WTC11 (cell line): Measurements from ENCODE around the gene TTC38. TPM values are rescaled to one million over a fixed set of nuclear protein-coding genes. Genes with fewer than 3 reads are reported as not detected.

Experiments used
- ATAC-seq: fragments of 200-7000 bp; cut with Tn5 transposase; 2 replicates; pipeline ENCODE4 v1.10.0; 2021; ENCODE audit warnings: mild to moderate bottlenecking, moderate library complexity
- CTCF ChIA-PET: fragments of 300-600 bp; sonication (Branson Sonifier 250); formaldehyde crosslinking; loops from one replicate; lab custom pipeline; 2021; ENCODE audit warnings: antibody characterized with exemption; lab: Charles Lee
- POLR2A ChIA-PET: fragments of 350-600 bp; sonication (Branson Sonifier 250); formaldehyde crosslinking; loops from one replicate; lab custom pipeline; 2021; ENCODE audit warnings: antibody characterized with exemption; lab: Charles Lee
- DNase-seq: peaks from one replicate; pipeline ENCODE4 v3.0.0; 2021; ENCODE audit warnings: low spot score
- H3K27ac Mint-ChIP-seq: 2 replicates; pipeline ENCODE4 v1.8.0; 2021; ENCODE audit warnings: mixed read lengths
- H3K27me3 Mint-ChIP-seq: 2 replicates; pipeline ENCODE4 v1.8.0; 2021; ENCODE audit warnings: low read depth, mild to moderate bottlenecking, moderate library complexity, mixed read lengths
- H3K36me3 Mint-ChIP-seq: 2 replicates; pipeline ENCODE4 v1.8.0; 2021; ENCODE audit warnings: mixed read lengths
- H3K4me1 Mint-ChIP-seq: 2 replicates; pipeline ENCODE4 v1.8.0; 2022; ENCODE audit warnings: mixed read lengths
- H3K4me3 Mint-ChIP-seq: 2 replicates; pipeline ENCODE4 v1.8.0; 2021; ENCODE audit warnings: mild to moderate bottlenecking, moderate library complexity, mixed read lengths
- H3K9me3 Mint-ChIP-seq: 2 replicates; pipeline ENCODE4 v1.8.0; 2021; ENCODE audit warnings: mixed read lengths
- AFF4 ChIP-seq: sonication (generic); formaldehyde crosslinking; IDR thresholded peaks from 2 replicates; pipeline ENCODE4 v1.8.1; 2023; ENCODE audit warnings: mild to moderate bottlenecking, missing genetic modification reagents, borderline replicate concordance
- CREM ChIP-seq: sonication (generic); formaldehyde crosslinking; IDR thresholded peaks from 2 replicates; pipeline ENCODE4 v1.8.1; 2022; ENCODE audit warnings: mild to moderate bottlenecking, missing genetic modification reagents, moderate library complexity
- CTCF ChIP-seq: fragments of 200-600 bp; IDR thresholded peaks from 2 replicates; pipeline ENCODE4 v1.8.0; 2022; ENCODE audit warnings: antibody characterized with exemption
- ETV6 ChIP-seq: sonication (generic); formaldehyde crosslinking; IDR thresholded peaks from 2 replicates; pipeline ENCODE4 v1.8.1; 2022; ENCODE audit warnings: mild to moderate bottlenecking, missing genetic modification reagents
- GABPB1 ChIP-seq: sonication (generic); formaldehyde crosslinking; IDR thresholded peaks from 2 replicates; pipeline ENCODE4 v1.8.1; 2023; ENCODE audit warnings: mild to moderate bottlenecking, missing genetic modification reagents
- HMGA2 ChIP-seq: fragments of 250-450 bp; sonication (Bioruptor Pico); IDR thresholded peaks from 2 replicates; pipeline ENCODE4 v1.4.0; 2021; ENCODE audit warnings: mild to moderate bottlenecking, moderate library complexity
- KAT7 ChIP-seq: sonication (generic); formaldehyde crosslinking; IDR thresholded peaks from 2 replicates; pipeline ENCODE4 v1.8.1; 2023; ENCODE audit warnings: missing genetic modification reagents, mild to moderate bottlenecking, borderline replicate concordance
- NFATC4 ChIP-seq: fragments of 250-450 bp; sonication (Bioruptor Pico); IDR thresholded peaks from 2 replicates; pipeline ENCODE4 v1.9.0; 2021; ENCODE audit warnings: mild to moderate bottlenecking
- NR3C1 ChIP-seq: sonication (generic); formaldehyde crosslinking; conservative IDR thresholded peaks from 2 replicates; pipeline ENCODE4 v1.8.1; 2023; ENCODE audit warnings: low read depth, mild to moderate bottlenecking, missing genetic modification reagents
- USF1 ChIP-seq: sonication (generic); formaldehyde crosslinking; IDR thresholded peaks from 2 replicates; pipeline ENCODE4 v1.8.0; 2022; ENCODE audit warnings: mild to moderate bottlenecking, missing genetic modification reagents
- ZBTB43 ChIP-seq: sonication (generic); formaldehyde crosslinking; IDR thresholded peaks from 2 replicates; pipeline ENCODE4 v1.8.1; 2023; ENCODE audit warnings: mild to moderate bottlenecking, missing genetic modification reagents
- ZNF121 ChIP-seq: sonication (generic); formaldehyde crosslinking; IDR thresholded peaks from 2 replicates; pipeline ENCODE4 v1.8.0; 2023; ENCODE audit warnings: missing genetic modification reagents
- total RNA-seq: library from RNA; stranded (reverse); gene quantifications from 3 replicates; pipeline ENCODE4 v1.2.3, GENCODE V29; 2021
- TF ChIP-seq, protein P1 (sequence below): fragments of 250-450 bp; sonication (Bioruptor Pico); IDR thresholded peaks from 2 replicates; pipeline ENCODE4 v1.9.0; 2021; ENCODE audit warnings: moderate library complexity, mild to moderate bottlenecking, inconsistent platforms, borderline replicate concordance
- TF ChIP-seq, protein P2 (sequence below): fragments of 250-450 bp; sonication (Bioruptor Pico); IDR thresholded peaks from 2 replicates; pipeline ENCODE4 v1.9.0; 2021; ENCODE audit warnings: mild to moderate bottlenecking
- TF ChIP-seq, protein P3 (sequence below): sonication (generic); formaldehyde crosslinking; IDR thresholded peaks from 2 replicates; pipeline ENCODE4 v1.8.1; 2022; ENCODE audit warnings: low read depth, mild to moderate bottlenecking, moderate library complexity, missing genetic modification reagents, borderline replicate concordance
- TF ChIP-seq, protein P4 (sequence below): sonication (generic); formaldehyde crosslinking; IDR thresholded peaks from 2 replicates; pipeline ENCODE4 v1.8.0; 2022; ENCODE audit warnings: mild to moderate bottlenecking, missing genetic modification reagents

TTC38 gene
- total RNA-seq, 1 experiment from 2014 or later = 20.7 TPM

- DNase-seq (no peak), ATAC-seq (no peak)
- CTCF ChIA-PET = interaction anchor here (1.4 kb wide), 1 partner anchor 311 kb away, joined by 3 read pairs; no protein-coding TSS in a partner anchor
- Mint-ChIP-seq H3K4me1 (no peaks in the 10 kb centered on the region), H3K27me3 (no peaks in the 10 kb centered on the region), H3K9me3 (no peaks in the 10 kb centered on the region), H3K36me3 (peaks cover 42% of the 10 kb centered on the region), H3K4me3 (no peak overlapping the region), H3K27ac (no peak overlapping the region)
- TF ChIP-seq NFATC4 (CRISPR knock-in tag) (no peak), ZBTB43 (no peak), ZNF121 (CRISPR knock-in tag) (no peak)
- POLR2A ChIA-PET = interaction anchor here (1.1 kb wide), 1 partner anchor 18 kb away, joined by 3 read pairs; the partner anchor contains the start of gene TRMU
Measured at GRCh38 chr22:46317646-46318045, 49.8 kb downstream of the TTC38 start.

GRCh38 chr22:46318576-46318975 is 50.8 kb downstream of the TTC38 start:
- Mint-ChIP-seq H3K27me3 (no peaks in the 10 kb centered on the region), H3K4me3 (no peak overlapping the region), H3K27ac (no peak overlapping the region), H3K4me1 (no peaks in the 10 kb centered on the region), H3K36me3 (peaks cover 49% of the 10 kb centered on the region), H3K9me3 (no peaks in the 10 kb centered on the region)
- ChIA-PET POLR2A (no interaction called here), CTCF (interaction anchor here (1.4 kb wide), 1 partner anchor 312 kb away, joined by 3 read pairs; no protein-coding TSS in a partner anchor)
- TF ChIP-seq ETV6 (CRISPR knock-in tag) (no peak), HMGA2 (CRISPR knock-in tag) (no peak), USF1 (CRISPR knock-in tag) (no peak), ZBTB43 (no peak), NR3C1 (CRISPR knock-in tag) (no peak)
- TF ChIP-seq, protein P1, sequence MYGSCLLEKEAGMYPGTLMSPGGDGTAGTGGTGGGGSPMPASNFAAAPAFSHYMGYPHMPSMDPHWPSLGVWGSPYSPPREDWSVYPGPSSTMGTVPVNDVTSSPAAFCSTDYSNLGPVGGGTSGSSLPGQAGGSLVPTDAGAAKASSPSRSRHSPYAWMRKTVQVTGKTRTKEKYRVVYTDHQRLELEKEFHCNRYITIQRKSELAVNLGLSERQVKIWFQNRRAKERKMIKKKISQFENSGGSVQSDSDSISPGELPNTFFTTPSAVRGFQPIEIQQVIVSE = no peak
- ATAC-seq = no peak
- no peak for DNase-seq

DNA sequence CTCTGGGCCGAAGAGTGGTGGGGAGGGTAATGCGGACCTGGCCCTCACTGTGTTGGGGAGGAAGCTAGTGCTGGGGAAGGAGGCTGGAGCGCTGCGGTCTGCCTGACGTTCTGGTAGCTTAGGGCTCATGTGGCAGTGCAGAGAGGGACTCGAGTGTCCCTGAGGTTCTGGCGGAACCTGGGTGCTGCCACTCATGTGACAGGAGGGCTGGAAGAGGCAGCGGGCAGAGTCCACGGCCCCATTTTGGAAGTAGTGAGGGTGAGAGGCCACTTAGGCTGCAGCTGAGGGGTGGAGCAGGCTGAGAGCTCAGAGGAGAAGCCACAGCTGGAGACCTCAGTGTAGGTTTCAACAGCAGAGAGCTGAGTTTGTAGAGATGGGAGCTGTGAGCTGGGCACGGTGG is 51.5 kb downstream of the TTC38 start:
- H3K27me3 Mint-ChIP-seq = no peaks in the 10 kb centered on the region
- ATAC-seq = no peak
- H3K36me3 Mint-ChIP-seq = peaks cover 54% of the 10 kb centered on the region
- no peak for DNase-seq
- CTCF ChIA-PET = no interaction called here
- no peaks in the 10 kb centered on the region for H3K4me1 Mint-ChIP-seq
- H3K9me3 Mint-ChIP-seq = no peaks in the 10 kb centered on the region
- H3K4me3 Mint-ChIP-seq = no peak overlapping the region
- POLR2A ChIA-PET = no interaction called here
- H3K27ac Mint-ChIP-seq = no peak overlapping the region
- no peak for TF ChIP-seq CREM (CRISPR knock-in tag)
- TF ChIP-seq, protein P2, sequence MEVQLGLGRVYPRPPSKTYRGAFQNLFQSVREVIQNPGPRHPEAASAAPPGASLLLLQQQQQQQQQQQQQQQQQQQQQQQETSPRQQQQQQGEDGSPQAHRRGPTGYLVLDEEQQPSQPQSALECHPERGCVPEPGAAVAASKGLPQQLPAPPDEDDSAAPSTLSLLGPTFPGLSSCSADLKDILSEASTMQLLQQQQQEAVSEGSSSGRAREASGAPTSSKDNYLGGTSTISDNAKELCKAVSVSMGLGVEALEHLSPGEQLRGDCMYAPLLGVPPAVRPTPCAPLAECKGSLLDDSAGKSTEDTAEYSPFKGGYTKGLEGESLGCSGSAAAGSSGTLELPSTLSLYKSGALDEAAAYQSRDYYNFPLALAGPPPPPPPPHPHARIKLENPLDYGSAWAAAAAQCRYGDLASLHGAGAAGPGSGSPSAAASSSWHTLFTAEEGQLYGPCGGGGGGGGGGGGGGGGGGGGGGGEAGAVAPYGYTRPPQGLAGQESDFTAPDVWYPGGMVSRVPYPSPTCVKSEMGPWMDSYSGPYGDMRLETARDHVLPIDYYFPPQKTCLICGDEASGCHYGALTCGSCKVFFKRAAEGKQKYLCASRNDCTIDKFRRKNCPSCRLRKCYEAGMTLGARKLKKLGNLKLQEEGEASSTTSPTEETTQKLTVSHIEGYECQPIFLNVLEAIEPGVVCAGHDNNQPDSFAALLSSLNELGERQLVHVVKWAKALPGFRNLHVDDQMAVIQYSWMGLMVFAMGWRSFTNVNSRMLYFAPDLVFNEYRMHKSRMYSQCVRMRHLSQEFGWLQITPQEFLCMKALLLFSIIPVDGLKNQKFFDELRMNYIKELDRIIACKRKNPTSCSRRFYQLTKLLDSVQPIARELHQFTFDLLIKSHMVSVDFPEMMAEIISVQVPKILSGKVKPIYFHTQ = no peak
- TF ChIP-seq GABPB1 (CRISPR knock-in tag) = no peak
- no peak for TF ChIP-seq CTCF
- TF ChIP-seq, protein P3, sequence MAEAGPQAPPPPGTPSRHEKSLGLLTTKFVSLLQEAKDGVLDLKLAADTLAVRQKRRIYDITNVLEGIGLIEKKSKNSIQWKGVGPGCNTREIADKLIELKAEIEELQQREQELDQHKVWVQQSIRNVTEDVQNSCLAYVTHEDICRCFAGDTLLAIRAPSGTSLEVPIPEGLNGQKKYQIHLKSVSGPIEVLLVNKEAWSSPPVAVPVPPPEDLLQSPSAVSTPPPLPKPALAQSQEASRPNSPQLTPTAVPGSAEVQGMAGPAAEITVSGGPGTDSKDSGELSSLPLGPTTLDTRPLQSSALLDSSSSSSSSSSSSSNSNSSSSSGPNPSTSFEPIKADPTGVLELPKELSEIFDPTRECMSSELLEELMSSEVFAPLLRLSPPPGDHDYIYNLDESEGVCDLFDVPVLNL (CRISPR knock-in tag) = no peak
- no peak for TF ChIP-seq AFF4 (CRISPR knock-in tag)
- no peak for TF ChIP-seq KAT7 (CRISPR knock-in tag)
- no peak for TF ChIP-seq ETV6 (CRISPR knock-in tag)
- TF ChIP-seq, protein P4, sequence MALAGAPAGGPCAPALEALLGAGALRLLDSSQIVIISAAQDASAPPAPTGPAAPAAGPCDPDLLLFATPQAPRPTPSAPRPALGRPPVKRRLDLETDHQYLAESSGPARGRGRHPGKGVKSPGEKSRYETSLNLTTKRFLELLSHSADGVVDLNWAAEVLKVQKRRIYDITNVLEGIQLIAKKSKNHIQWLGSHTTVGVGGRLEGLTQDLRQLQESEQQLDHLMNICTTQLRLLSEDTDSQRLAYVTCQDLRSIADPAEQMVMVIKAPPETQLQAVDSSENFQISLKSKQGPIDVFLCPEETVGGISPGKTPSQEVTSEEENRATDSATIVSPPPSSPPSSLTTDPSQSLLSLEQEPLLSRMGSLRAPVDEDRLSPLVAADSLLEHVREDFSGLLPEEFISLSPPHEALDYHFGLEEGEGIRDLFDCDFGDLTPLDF (CRISPR knock-in tag) = no peak
